Peyer's patch (tissue), 4 donors: ENCODE results near the gene DNMT1.

ENCODE experiments used
- CTCF ChIP-seq, 6 experiments: fragments of 450-650 bp in 4 of 6; fragments of 200-600 bp in 2 of 6; sonication (generic) in 1 of 6; IDR thresholded peaks; one replicate each; pipeline ENCODE4 v1.5.1; 2017 to 2019; ENCODE audit warnings: antibody characterized with exemption in 6 of 6, mild to moderate bottlenecking in 3 of 6, moderate library complexity in 1 of 6
- POLR2A ChIP-seq, 2 donors: fragments of 450-650 bp; IDR thresholded peaks; one replicate each; pipeline ENCODE4 v1.5.1; 2017; ENCODE audit warnings: antibody characterized with exemption in 2 of 2, mild to moderate bottlenecking in 2 of 2, moderate library complexity in 2 of 2

- no peak for TF ChIP-seq POLR2A (IDR thresholded peaks at IDR 0.05)
- no peak for TF ChIP-seq CTCF (IDR thresholded peaks at IDR 0.05)
Measured at GRCh38 chr19:10203686-10204085, 8.9 kb upstream of the DNMT1 start.
